ENCODE measurements around the gene RBFOX2. TPM values are rescaled to one million over a fixed set of nuclear protein-coding genes. Genes with fewer than 3 reads are reported as not detected.
"Not testable (repeated sequence)": the region's sequence is repeated elsewhere in the genome, so short reads cannot be mapped to it uniquely, and the experiment has no call there.

The RBFOX2 gene
- 156 TPM for polyA plus RNA-seq (2013, experiment 1 of 2; ENCODE audit: insufficient read length)
- polyA plus RNA-seq (2013, experiment 2 of 2; ENCODE audit: insufficient read length), result 148 TPM

- DNase-seq, result peak; percentile 99
Observed at GRCh38 chr22:36028646-36029405, at the start of gene RBFOX2. Gene RBFOX2 (minus strand): TSS chr22:36028824. CDS start chr22:36028425, 399 bp downstream.

GRCh38 chr22:36077271-36077670 lies 48.6 kb upstream of the RBFOX2 start:
- peak; percentile 27 for DNase-seq

GRCh38 chr22:36075724-36076123 lies 47.1 kb upstream of the RBFOX2 start:
- no peak for DNase-seq

- no peak for DNase-seq
Observed at GRCh38 chr22:36075230-36075629, 46.6 kb upstream of the RBFOX2 start.

- peak; percentile 68 for DNase-seq
Observed at GRCh38 chr22:36073476-36073875, 44.9 kb upstream of the RBFOX2 start.

- DNase-seq, result not testable (repeated sequence)
Observed at GRCh38 chr22:36070645-36071044, 42.0 kb upstream of the RBFOX2 start.

GRCh38 chr22:36069368-36069767 lies 40.7 kb upstream of the RBFOX2 start:
- DNase-seq, result no peak

GRCh38 chr22:36068776-36069344 lies 40.2 kb upstream of the RBFOX2 start:
- DNase-seq, result no peak

- DNase-seq, result no peak
Observed at GRCh38 chr22:36067235-36067558, 38.6 kb upstream of the RBFOX2 start.

GRCh38 chr22:36065775-36066544 lies 37.3 kb upstream of the RBFOX2 start:
- peak; percentile 96 for DNase-seq

- DNase-seq, result no peak
Observed at GRCh38 chr22:36065462-36065774, 36.8 kb upstream of the RBFOX2 start.

GRCh38 chr22:36064358-36064757 lies 35.7 kb upstream of the RBFOX2 start:
- DNase-seq, result no peak

GRCh38 chr22:36056980-36057379 lies 28.4 kb upstream of the RBFOX2 start:
- peak; percentile 78 for DNase-seq

- DNase-seq, result peak; percentile 67
Observed at GRCh38 chr22:36055376-36056295, 27.0 kb upstream of the RBFOX2 start.

- not testable (repeated sequence) for DNase-seq
Observed at GRCh38 chr22:36054446-36054845, 25.8 kb upstream of the RBFOX2 start.

GRCh38 chr22:36053242-36054147 lies 24.9 kb upstream of the RBFOX2 start:
- DNase-seq, result no peak

- peak; percentile 67 for DNase-seq
Observed at GRCh38 chr22:36052505-36052941, 23.9 kb upstream of the RBFOX2 start.

GRCh38 chr22:36049678-36049997 lies 21.0 kb upstream of the RBFOX2 start:
- DNase-seq, result no peak

- DNase-seq, result peak; percentile 42
Observed at GRCh38 chr22:36048911-36049677, 20.5 kb upstream of the RBFOX2 start.

GRCh38 chr22:36044517-36044916 lies 15.9 kb upstream of the RBFOX2 start:
- not testable (repeated sequence) for DNase-seq

GRCh38 chr22:36042240-36042639 lies 13.6 kb upstream of the RBFOX2 start:
- DNase-seq, result no peak
